ENCODE results near the gene TBX2.

The TBX2 gene

DNA sequence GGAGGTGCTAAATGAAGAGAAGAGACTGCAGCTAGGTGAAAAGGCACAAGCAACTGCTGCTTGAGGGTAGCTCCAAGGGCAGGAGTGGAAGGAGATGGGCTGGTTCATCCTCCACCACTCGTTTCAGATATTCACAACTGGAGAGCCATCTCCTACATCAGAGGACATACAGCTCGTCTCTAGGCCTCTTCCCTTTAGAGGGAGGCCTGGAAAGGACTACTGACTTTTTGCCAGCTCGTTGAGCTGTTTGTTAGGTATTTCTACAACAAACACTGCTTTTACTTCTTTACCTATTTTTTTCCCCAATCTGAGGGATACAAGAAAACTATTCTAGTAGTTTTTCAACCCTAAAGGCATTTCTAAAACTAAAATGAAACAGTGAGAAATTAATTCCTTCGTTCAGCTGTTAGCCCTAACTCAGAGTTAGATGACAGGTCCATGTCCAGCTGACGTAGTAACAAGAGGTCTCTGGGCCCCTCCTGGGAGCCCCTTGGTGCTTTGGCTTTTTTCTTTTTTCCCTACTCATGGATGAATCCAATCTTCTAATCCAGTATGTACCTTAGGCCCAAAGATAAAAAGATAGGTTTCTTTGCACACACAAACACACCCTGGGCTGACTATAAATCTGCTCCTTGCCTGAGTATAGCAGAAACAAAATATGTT, 47.8 kb upstream of the TBX2 start (continued):
- TF ChIP-seq, protein P1, sequence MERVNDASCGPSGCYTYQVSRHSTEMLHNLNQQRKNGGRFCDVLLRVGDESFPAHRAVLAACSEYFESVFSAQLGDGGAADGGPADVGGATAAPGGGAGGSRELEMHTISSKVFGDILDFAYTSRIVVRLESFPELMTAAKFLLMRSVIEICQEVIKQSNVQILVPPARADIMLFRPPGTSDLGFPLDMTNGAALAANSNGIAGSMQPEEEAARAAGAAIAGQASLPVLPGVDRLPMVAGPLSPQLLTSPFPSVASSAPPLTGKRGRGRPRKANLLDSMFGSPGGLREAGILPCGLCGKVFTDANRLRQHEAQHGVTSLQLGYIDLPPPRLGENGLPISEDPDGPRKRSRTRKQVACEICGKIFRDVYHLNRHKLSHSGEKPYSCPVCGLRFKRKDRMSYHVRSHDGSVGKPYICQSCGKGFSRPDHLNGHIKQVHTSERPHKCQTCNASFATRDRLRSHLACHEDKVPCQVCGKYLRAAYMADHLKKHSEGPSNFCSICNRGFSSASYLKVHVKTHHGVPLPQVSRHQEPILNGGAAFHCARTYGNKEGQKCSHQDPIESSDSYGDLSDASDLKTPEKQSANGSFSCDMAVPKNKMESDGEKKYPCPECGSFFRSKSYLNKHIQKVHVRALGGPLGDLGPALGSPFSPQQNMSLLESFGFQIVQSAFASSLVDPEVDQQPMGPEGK (tag by site-specific recombination; IDR thresholded peaks at IDR 0.05), result no peak
- TF ChIP-seq SALL2 (tag by site-specific recombination; IDR thresholded peaks at IDR 0.05; ENCODE audit: borderline replicate concordance), result no peak
- TF ChIP-seq ZEB2 (tag by site-specific recombination; IDR thresholded peaks at IDR 0.05), result no peak
- TF ChIP-seq, protein P2, sequence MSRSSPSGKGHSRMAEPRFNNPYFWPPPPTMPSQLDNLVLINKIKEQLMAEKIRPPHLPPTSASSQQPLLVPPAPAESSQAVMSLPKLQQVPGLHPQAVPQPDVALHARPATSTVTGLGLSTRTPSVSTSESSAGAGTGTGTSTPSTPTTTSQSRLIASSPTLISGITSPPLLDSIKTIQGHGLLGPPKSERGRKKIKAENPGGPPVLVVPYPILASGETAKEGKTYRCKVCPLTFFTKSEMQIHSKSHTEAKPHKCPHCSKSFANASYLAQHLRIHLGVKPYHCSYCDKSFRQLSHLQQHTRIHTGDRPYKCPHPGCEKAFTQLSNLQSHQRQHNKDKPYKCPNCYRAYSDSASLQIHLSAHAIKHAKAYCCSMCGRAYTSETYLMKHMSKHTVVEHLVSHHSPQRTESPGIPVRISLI (tag by site-specific recombination; IDR thresholded peaks at IDR 0.05), result no peak

DNA sequence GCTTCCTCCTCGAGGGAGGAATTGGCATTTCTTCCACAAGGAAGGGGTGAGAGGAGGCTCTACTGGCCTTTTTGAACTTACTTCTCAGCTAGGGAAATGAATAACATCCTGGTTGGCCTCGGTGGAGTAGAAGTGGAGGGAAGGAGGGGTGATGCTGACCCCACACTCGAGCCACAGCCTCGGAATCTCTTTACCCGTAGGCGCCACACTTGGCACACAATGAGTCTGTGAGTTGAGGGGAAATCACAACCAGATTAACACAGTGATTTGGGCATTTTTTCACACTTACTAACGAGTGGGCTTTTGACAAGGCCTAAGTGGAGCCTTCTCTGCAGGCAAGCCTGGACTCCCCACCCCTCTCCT, 47.3 kb upstream of the TBX2 start:
- no peak for TF ChIP-seq ZNF132 (tag by site-specific recombination; IDR thresholded peaks at IDR 0.05; ENCODE audit: borderline replicate concordance)
- TF ChIP-seq MYNN (tag by site-specific recombination; IDR thresholded peaks at IDR 0.05; ENCODE audit: borderline replicate concordance), result no peak
- no peak for TF ChIP-seq ZNF776 (tag by site-specific recombination; IDR thresholded peaks at IDR 0.05; ENCODE audit: borderline replicate concordance)
- TF ChIP-seq, protein P3, sequence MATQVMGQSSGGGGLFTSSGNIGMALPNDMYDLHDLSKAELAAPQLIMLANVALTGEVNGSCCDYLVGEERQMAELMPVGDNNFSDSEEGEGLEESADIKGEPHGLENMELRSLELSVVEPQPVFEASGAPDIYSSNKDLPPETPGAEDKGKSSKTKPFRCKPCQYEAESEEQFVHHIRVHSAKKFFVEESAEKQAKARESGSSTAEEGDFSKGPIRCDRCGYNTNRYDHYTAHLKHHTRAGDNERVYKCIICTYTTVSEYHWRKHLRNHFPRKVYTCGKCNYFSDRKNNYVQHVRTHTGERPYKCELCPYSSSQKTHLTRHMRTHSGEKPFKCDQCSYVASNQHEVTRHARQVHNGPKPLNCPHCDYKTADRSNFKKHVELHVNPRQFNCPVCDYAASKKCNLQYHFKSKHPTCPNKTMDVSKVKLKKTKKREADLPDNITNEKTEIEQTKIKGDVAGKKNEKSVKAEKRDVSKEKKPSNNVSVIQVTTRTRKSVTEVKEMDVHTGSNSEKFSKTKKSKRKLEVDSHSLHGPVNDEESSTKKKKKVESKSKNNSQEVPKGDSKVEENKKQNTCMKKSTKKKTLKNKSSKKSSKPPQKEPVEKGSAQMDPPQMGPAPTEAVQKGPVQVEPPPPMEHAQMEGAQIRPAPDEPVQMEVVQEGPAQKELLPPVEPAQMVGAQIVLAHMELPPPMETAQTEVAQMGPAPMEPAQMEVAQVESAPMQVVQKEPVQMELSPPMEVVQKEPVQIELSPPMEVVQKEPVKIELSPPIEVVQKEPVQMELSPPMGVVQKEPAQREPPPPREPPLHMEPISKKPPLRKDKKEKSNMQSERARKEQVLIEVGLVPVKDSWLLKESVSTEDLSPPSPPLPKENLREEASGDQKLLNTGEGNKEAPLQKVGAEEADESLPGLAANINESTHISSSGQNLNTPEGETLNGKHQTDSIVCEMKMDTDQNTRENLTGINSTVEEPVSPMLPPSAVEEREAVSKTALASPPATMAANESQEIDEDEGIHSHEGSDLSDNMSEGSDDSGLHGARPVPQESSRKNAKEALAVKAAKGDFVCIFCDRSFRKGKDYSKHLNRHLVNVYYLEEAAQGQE (tag by site-specific recombination; IDR thresholded peaks at IDR 0.05), result no peak
- TF ChIP-seq ZNF423 (tag by site-specific recombination; IDR thresholded peaks at IDR 0.05), result no peak
- TF ChIP-seq ZBTB21 (tag by site-specific recombination; IDR thresholded peaks at IDR 0.05), result no peak
- TF ChIP-seq, protein P4, sequence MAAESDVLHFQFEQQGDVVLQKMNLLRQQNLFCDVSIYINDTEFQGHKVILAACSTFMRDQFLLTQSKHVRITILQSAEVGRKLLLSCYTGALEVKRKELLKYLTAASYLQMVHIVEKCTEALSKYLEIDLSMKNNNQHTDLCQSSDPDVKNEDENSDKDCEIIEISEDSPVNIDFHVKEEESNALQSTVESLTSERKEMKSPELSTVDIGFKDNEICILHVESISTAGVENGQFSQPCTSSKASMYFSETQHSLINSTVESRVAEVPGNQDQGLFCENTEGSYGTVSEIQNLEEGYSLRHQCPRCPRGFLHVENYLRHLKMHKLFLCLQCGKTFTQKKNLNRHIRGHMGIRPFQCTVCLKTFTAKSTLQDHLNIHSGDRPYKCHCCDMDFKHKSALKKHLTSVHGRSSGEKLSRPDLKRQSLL (tag by site-specific recombination; IDR thresholded peaks at IDR 0.05), result no peak
- TF ChIP-seq ZBTB20 (tag by site-specific recombination; IDR thresholded peaks at IDR 0.05), result no peak
- no peaks in the 10 kb centered on the region for H3K9me3 ChIP-seq (ENCODE audit: control insufficient read depth, insufficient read depth, low read depth, low read length)
- no peaks in the 10 kb centered on the region for H3K36me3 ChIP-seq (ENCODE audit: control insufficient read depth in 2 of 2, insufficient read depth in 1 of 2, low read length in 2 of 2)
- POLR2A ChIA-PET, result no interaction called here
- no peaks in the 10 kb centered on the region for H3K4me1 ChIP-seq (ENCODE audit: control insufficient read depth, insufficient read depth, low read length)
- H3K27ac ChIP-seq (ENCODE audit: extremely low read depth, low read depth, low read length), result no peak overlapping the region
- H3K4me3 ChIP-seq (ENCODE audit: low read depth, low read length), result no peak overlapping the region
- CTCF ChIA-PET, result interaction anchor here (1.3 to 1.9 kb wide), 2 partner anchors 9 to 38 kb away, joined by 3 to 5 read pairs; no protein-coding TSS in a partner anchor

DNA sequence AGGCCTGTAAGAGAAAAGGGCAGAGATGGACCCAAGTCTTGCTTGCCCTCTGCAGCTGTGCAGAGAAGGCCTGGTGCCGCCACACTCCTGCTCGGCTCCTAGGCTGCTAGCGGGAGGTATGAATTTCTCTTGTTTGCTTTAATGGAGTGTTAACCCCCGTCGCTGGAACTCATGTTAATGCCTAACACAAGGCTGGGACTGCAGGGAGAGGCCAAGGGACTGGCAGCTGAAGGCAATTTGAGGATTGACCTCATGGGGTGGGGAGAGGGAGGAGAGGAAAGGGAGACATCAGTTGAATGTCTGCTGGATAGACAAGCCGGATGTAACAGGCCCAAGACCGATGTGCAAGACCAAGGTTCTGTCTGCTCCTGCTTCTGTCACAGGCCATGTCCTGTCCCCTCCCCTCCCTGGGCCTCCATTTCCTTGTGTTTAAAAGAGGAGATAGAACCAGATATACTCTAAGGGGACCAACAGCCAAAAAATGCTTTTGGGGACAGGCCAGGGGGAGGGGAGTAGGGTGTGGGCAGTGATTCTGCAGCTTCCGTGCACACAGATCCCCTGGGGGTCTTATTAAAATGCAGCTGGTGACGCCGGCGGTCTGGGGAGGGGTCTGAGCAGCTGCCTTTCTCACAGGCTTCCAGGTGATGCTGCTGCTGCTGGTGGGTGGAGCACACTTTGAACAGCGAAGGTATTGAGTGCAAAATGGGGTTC, 46.7 kb upstream of the TBX2 start:
- ChIA-PET CTCF (interaction anchor here (1.3 to 1.9 kb wide), 3 partner anchors 9 to 45 kb away, joined by 3 to 5 read pairs (median 4); no protein-coding TSS in a partner anchor), POLR2A (no interaction called here)
- Histone ChIP-seq H3K4me3 (ENCODE audit: low read depth, low read length) (no peak overlapping the region), H3K9me3 (ENCODE audit: control insufficient read depth, insufficient read depth, low read depth, low read length) (no peaks in the 10 kb centered on the region), H3K36me3 (ENCODE audit: control insufficient read depth in 2 of 2, insufficient read depth in 1 of 2, low read length in 2 of 2) (no peaks in the 10 kb centered on the region), H3K4me1 (ENCODE audit: control insufficient read depth, insufficient read depth, low read length) (no peaks in the 10 kb centered on the region), H3K27ac (ENCODE audit: extremely low read depth, low read depth, low read length) (no peak overlapping the region)
- TF ChIP-seq ZNF791 (tag by site-specific recombination; IDR thresholded peaks at IDR 0.05) (no peak), ZFP3 (tag by site-specific recombination; IDR thresholded peaks at IDR 0.05; ENCODE audit: low read depth) (no peak), ZNF624 (tag by site-specific recombination; IDR thresholded peaks at IDR 0.05) (no peak), ZNF747 (tag by site-specific recombination; IDR thresholded peaks at IDR 0.05) (no peak)
- TF ChIP-seq, protein P5, sequence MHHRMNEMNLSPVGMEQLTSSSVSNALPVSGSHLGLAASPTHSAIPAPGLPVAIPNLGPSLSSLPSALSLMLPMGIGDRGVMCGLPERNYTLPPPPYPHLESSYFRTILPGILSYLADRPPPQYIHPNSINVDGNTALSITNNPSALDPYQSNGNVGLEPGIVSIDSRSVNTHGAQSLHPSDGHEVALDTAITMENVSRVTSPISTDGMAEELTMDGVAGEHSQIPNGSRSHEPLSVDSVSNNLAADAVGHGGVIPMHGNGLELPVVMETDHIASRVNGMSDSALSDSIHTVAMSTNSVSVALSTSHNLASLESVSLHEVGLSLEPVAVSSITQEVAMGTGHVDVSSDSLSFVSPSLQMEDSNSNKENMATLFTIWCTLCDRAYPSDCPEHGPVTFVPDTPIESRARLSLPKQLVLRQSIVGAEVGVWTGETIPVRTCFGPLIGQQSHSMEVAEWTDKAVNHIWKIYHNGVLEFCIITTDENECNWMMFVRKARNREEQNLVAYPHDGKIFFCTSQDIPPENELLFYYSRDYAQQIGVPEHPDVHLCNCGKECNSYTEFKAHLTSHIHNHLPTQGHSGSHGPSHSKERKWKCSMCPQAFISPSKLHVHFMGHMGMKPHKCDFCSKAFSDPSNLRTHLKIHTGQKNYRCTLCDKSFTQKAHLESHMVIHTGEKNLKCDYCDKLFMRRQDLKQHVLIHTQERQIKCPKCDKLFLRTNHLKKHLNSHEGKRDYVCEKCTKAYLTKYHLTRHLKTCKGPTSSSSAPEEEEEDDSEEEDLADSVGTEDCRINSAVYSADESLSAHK (tag by site-specific recombination; IDR thresholded peaks at IDR 0.05), result no peak
- TF ChIP-seq, protein P6, sequence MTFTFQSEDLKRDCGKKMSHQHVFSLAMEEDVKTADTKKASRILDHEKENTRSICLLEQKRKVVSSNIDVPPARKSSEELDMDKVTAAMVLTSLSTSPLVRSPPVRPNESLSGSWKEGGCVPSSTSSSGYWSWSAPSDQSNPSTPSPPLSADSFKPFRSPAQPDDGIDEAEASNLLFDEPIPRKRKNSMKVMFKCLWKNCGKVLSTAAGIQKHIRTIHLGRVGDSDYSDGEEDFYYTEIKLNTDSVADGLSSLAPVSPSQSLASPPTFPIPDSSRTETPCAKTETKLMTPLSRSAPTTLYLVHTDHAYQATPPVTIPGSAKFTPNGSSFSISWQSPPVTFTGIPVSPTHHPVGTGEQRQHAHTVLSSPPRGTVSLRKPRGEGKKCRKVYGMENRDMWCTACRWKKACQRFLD (tag by site-specific recombination; IDR thresholded peaks at IDR 0.05), result no peak
